Astrocyte (in vitro differentiated cells and primary cell): ENCODE measurements around the gene NODAL. TPM values are rescaled to one million over a fixed set of nuclear protein-coding genes. Genes with fewer than 3 reads are reported as not detected.

Experiments used
- DNase-seq: peaks from one replicate; pipeline ENCODE4 v3.0.0-alpha.2; 2010; ENCODE audit warnings: low read depth
- FAIRE-seq: peaks from 2 replicates; lab custom pipeline; 2011; peaks lifted over from hg19 to GRCh38; lab: Jason Lieb, UNC
- H2AFZ ChIP-seq: 2 replicates; pipeline ENCODE4 v1.6.0; 2012; ENCODE audit warnings: low read depth, low read length, inconsistent platforms
- H3K27ac ChIP-seq: 2 replicates; pipeline ENCODE4 v1.5.1; 2011; ENCODE audit warnings: low read depth, low read length, inconsistent platforms
- H3K27me3 ChIP-seq: 2 replicates; pipeline ENCODE4 v1.6.0; 2011; ENCODE audit warnings: low read length, inconsistent platforms; ENCODE audit not compliant: insufficient read depth
- H3K36me3 ChIP-seq: 2 replicates; pipeline ENCODE4 v1.5.1; 2011; ENCODE audit warnings: low read length, inconsistent platforms; ENCODE audit not compliant: insufficient read depth
- H3K4me1 ChIP-seq: 2 replicates; pipeline ENCODE4 v1.5.1; 2011; ENCODE audit warnings: low read length, inconsistent platforms; ENCODE audit not compliant: insufficient read depth
- H3K4me2 ChIP-seq: 2 replicates; pipeline ENCODE4 v1.6.0; 2012; ENCODE audit warnings: low read length, inconsistent platforms
- H3K4me3 ChIP-seq: 2 replicates; pipeline ENCODE4 v1.5.1; 2011; ENCODE audit warnings: low read depth, mild to moderate bottlenecking, low read length, inconsistent platforms; ENCODE audit not compliant: insufficient read depth
- H3K79me2 ChIP-seq: 2 replicates; pipeline ENCODE4 v1.6.0; 2012; ENCODE audit warnings: mild to moderate bottlenecking, low read length, inconsistent platforms; ENCODE audit not compliant: insufficient read depth
- H3K9ac ChIP-seq: 2 replicates; pipeline ENCODE4 v1.6.0; 2012; ENCODE audit warnings: mild to moderate bottlenecking, low read length, inconsistent platforms
- H3K9me3 ChIP-seq: 2 replicates; pipeline ENCODE4 v1.5.1; 2012; ENCODE audit warnings: low read depth, mild to moderate bottlenecking, low read length, inconsistent platforms; ENCODE audit not compliant: insufficient read depth
- H4K20me1 ChIP-seq: 2 replicates; pipeline ENCODE4 v1.6.0; 2012; ENCODE audit warnings: low read length, inconsistent platforms; ENCODE audit not compliant: insufficient read depth
- H3K27ac Mint-ChIP-seq: one replicate; pipeline ENCODE4 v1.8.0; 2021; ENCODE audit warnings: mild to moderate bottlenecking, mixed read lengths; ENCODE audit not compliant: unreplicated experiment
- H3K27me3 Mint-ChIP-seq: one replicate; pipeline ENCODE4 v1.8.0; 2021; ENCODE audit warnings: low read depth, mixed read lengths; ENCODE audit not compliant: unreplicated experiment
- H3K36me3 Mint-ChIP-seq: one replicate; pipeline ENCODE4 v1.8.0; 2021; ENCODE audit warnings: low read depth, mixed read lengths; ENCODE audit not compliant: unreplicated experiment
- H3K4me1 Mint-ChIP-seq: one replicate; pipeline ENCODE4 v1.8.0; 2021; ENCODE audit warnings: low read depth, mixed read lengths; ENCODE audit not compliant: unreplicated experiment
- H3K4me3 Mint-ChIP-seq: one replicate; pipeline ENCODE4 v1.8.0; 2021; ENCODE audit warnings: mild to moderate bottlenecking, moderate library complexity, mixed read lengths; ENCODE audit not compliant: unreplicated experiment
- H3K9me3 Mint-ChIP-seq: one replicate; pipeline ENCODE4 v1.8.0; 2021; ENCODE audit warnings: mild to moderate bottlenecking, mixed read lengths; ENCODE audit not compliant: unreplicated experiment
- CTCF ChIP-seq: IDR thresholded peaks from 2 replicates; pipeline ENCODE4 v1.5.1; 2011; ENCODE audit warnings: low read depth, mild to moderate bottlenecking, inconsistent platforms, low read length, moderate library complexity; ENCODE audit not compliant: insufficient read depth
- EZH2 ChIP-seq: IDR thresholded peaks from 2 replicates; pipeline ENCODE4 v1.6.1; 2012; ENCODE audit warnings: mild to moderate bottlenecking, low read length, inconsistent platforms; ENCODE audit not compliant: insufficient read depth
- total RNA-seq: library from RNA; stranded (reverse); gene quantifications from 2 replicates; pipeline ENCODE4 v1.2.1, GENCODE V29; 2021

The NODAL gene
- total RNA-seq, 1 donor from 2014 or later = not detected

- FAIRE-seq = no peak
- no peaks in the 10 kb centered on the region for H3K9me3 ChIP-seq
- H4K20me1 ChIP-seq = peaks cover 83% of the 10 kb centered on the region
- H3K4me2 ChIP-seq = peak overlapping the region; percentile 61
- no peak overlapping the region for H3K4me3 ChIP-seq
- DNase-seq = peak; percentile 23
- peaks cover 13% of the 10 kb centered on the region for H3K36me3 ChIP-seq
- no peak overlapping the region for H2AFZ ChIP-seq
- H3K4me1 ChIP-seq = peaks cover 10% of the 10 kb centered on the region
- Mint-ChIP-seq H3K9me3 (no peaks in the 10 kb centered on the region), H3K27me3 (no peaks in the 10 kb centered on the region), H3K27ac (peak overlapping the region; percentile 8), H3K36me3 (peaks cover 20% of the 10 kb centered on the region), H3K4me1 (peaks cover 17% of the 10 kb centered on the region), H3K4me3 (no peak overlapping the region)
- TF ChIP-seq EZH2 = no peak
- TF ChIP-seq CTCF = no peak
- peaks cover 70% of the 10 kb centered on the region for H3K79me2 ChIP-seq
- H3K27me3 ChIP-seq = no peaks in the 10 kb centered on the region
- peak overlapping the region; percentile 48 for H3K27ac ChIP-seq
- no peak overlapping the region for H3K9ac ChIP-seq
Measured at GRCh38 chr10:70417568-70417967, 23.9 kb downstream of the NODAL start.

GRCh38 chr10:70412356-70412755, 29.1 kb downstream of the NODAL start:
- Histone ChIP-seq H4K20me1 (peaks cover 86% of the 10 kb centered on the region), H3K79me2 (peaks cover 92% of the 10 kb centered on the region), H2AFZ (no peak overlapping the region), H3K27ac (no peak overlapping the region), H3K4me1 (peaks cover under 1% of the 10 kb centered on the region), H3K36me3 (no peaks in the 10 kb centered on the region), H3K9ac (no peak overlapping the region), H3K4me3 (no peak overlapping the region), H3K9me3 (no peaks in the 10 kb centered on the region), H3K27me3 (no peaks in the 10 kb centered on the region), H3K4me2 (no peak overlapping the region)
- Mint-ChIP-seq H3K27ac (no peak overlapping the region), H3K36me3 (peaks cover 9% of the 10 kb centered on the region), H3K4me3 (no peak overlapping the region), H3K9me3 (peaks cover 2% of the 10 kb centered on the region), H3K27me3 (no peaks in the 10 kb centered on the region), H3K4me1 (peaks cover 25% of the 10 kb centered on the region)
- no peak for FAIRE-seq
- DNase-seq = no peak
- TF ChIP-seq EZH2 = no peak

- Histone ChIP-seq H3K4me1 (peaks cover 11% of the 10 kb centered on the region), H3K36me3 (no peaks in the 10 kb centered on the region), H3K9me3 (no peaks in the 10 kb centered on the region), H2AFZ (no peak overlapping the region), H4K20me1 (peaks cover 84% of the 10 kb centered on the region), H3K4me2 (no peak overlapping the region), H3K27me3 (no peaks in the 10 kb centered on the region), H3K4me3 (no peak overlapping the region), H3K9ac (no peak overlapping the region), H3K27ac (no peak overlapping the region), H3K79me2 (peaks cover 89% of the 10 kb centered on the region)
- peaks cover 30% of the 10 kb centered on the region for H3K4me1 Mint-ChIP-seq
- TF ChIP-seq EZH2 = no peak
- no peak overlapping the region for H3K27ac Mint-ChIP-seq
- H3K36me3 Mint-ChIP-seq = peaks cover 12% of the 10 kb centered on the region
- H3K4me3 Mint-ChIP-seq = no peak overlapping the region
- FAIRE-seq (no peak), DNase-seq (no peak)
- H3K9me3 Mint-ChIP-seq = peaks cover 2% of the 10 kb centered on the region
- no peaks in the 10 kb centered on the region for H3K27me3 Mint-ChIP-seq
Measured at GRCh38 chr10:70410608-70411007, 30.9 kb downstream of the NODAL start.
